ENCODE results near the gene ADRA2C.

- no peak for TF ChIP-seq CTCF (conservative IDR thresholded peaks at IDR 0.05; ENCODE audit: low read length)
- TF ChIP-seq EZH2phosphoT487 (IDR thresholded peaks at IDR 0.05; ENCODE audit: borderline replicate concordance, low read depth, low read length), result no peak
Measured at GRCh38 chr4:3759236-3759635, 6.9 kb upstream of the ADRA2C start.

Data from OCI-LY7 (cell line).